Measurements from ENCODE around the gene SYT7. TPM values are rescaled to one million over a fixed set of nuclear protein-coding genes. Genes with fewer than 3 reads are reported as not detected.

SYT7 gene
- total and polyA plus RNA-seq, 10 of the 15 experiments (the other 5 are each of a cell fraction or from before 2014, with no cell fraction given) = not detected

GRCh38 chr11:61488651-61489291 lies 92.1 kb downstream of the SYT7 start:
- ATAC-seq (no peak), FAIRE-seq (no peak), DNase-seq (ENCODE audit: low read depth, low spot score) (no peak)
- Histone ChIP-seq H4K20me1 (ENCODE audit: control insufficient read depth, insufficient read depth) (no peaks in the 10 kb centered on the region), H3K36me3 (ENCODE audit: control insufficient read depth in 2 of 2, insufficient read depth in 2 of 2, low read length in 1 of 2) (no peaks in the 10 kb centered on the region), H3K4me2 (ENCODE audit: control insufficient read depth, insufficient read depth) (no peak overlapping the region), H3K4me3 (no peak overlapping the region), H2AFZ (ENCODE audit: control insufficient read depth, low read depth, low read length) (no peak overlapping the region), H3K4me1 (ENCODE audit: control insufficient read depth, insufficient read depth, low read length) (no peaks in the 10 kb centered on the region), H3K9ac (ENCODE audit: control insufficient read depth, insufficient read depth, low read length) (no peak overlapping the region), H3K9me3 (replicated peaks; ENCODE audit: control insufficient read depth, insufficient read depth, low read length) (no peaks in the 10 kb centered on the region), H3K79me2 (ENCODE audit: control insufficient read depth, insufficient read depth, low read length) (no peaks in the 10 kb centered on the region), H3K27ac (ENCODE audit: control insufficient read depth, insufficient read depth) (no peak overlapping the region), H3K27me3 (replicated peaks in 1 of 2; ENCODE audit: control insufficient read depth in 2 of 2, insufficient read depth in 2 of 2, low read length in 1 of 2) (no peaks in the 10 kb centered on the region)
- RAD21 ChIA-PET (ENCODE audit: unreplicated experiment) = no interaction called here
- WGBS (ENCODE audit: insufficient coverage, insufficient replicate concordance, low lambda C conversion rate, missing lambda C conversion rate) = 58% methylated on average over 19 of the region's 19 CpGs
- SMC1A ChIA-PET (ENCODE audit: uncharacterized antibody, unreplicated experiment) = no interaction called here
- intact Hi-C loops (cut with micrococcal nuclease; ENCODE audit: unreplicated experiment) (no loop called here), in situ Hi-C loops (cut with MboI) (no loop called here)
- CTCF ChIA-PET = interaction anchor here (1.6 kb wide), 1 partner anchor 28 kb away, joined by 7 read pairs; no protein-coding TSS in a partner anchor
- no peak for TF ChIP-seq EP300 (IDR thresholded peaks at IDR 0.05; ENCODE audit: borderline replicate concordance in 1 of 2, control insufficient read depth in 1 of 2, low read depth in 2 of 2, low read length in 2 of 2)
- TF ChIP-seq SMARCA5 (IDR thresholded peaks at IDR 0.05) = no peak
- no peak for TF ChIP-seq KLF5 (IDR thresholded peaks at IDR 0.05; ENCODE audit: partially characterized antibody)
- TF ChIP-seq JUND (IDR thresholded peaks at IDR 0.05; ENCODE audit: low read depth, low read length) = no peak
- TF ChIP-seq TCF3 (IDR thresholded peaks at IDR 0.05; ENCODE audit: borderline replicate concordance, insufficient read depth, low read depth, low read length) = no peak
- TF ChIP-seq WRNIP1 (IDR thresholded peaks at IDR 0.05; ENCODE audit: borderline replicate concordance, low read depth, low read length) = no peak
- TF ChIP-seq YBX1 (IDR thresholded peaks at IDR 0.05) = no peak
- no peak for TF ChIP-seq SIN3A (IDR thresholded peaks at IDR 0.05; ENCODE audit: low read depth, low read length)
- TF ChIP-seq SMC3 (IDR thresholded peaks at IDR 0.05; ENCODE audit: borderline replicate concordance, low read length) = no peak
- TF ChIP-seq, protein P1, sequence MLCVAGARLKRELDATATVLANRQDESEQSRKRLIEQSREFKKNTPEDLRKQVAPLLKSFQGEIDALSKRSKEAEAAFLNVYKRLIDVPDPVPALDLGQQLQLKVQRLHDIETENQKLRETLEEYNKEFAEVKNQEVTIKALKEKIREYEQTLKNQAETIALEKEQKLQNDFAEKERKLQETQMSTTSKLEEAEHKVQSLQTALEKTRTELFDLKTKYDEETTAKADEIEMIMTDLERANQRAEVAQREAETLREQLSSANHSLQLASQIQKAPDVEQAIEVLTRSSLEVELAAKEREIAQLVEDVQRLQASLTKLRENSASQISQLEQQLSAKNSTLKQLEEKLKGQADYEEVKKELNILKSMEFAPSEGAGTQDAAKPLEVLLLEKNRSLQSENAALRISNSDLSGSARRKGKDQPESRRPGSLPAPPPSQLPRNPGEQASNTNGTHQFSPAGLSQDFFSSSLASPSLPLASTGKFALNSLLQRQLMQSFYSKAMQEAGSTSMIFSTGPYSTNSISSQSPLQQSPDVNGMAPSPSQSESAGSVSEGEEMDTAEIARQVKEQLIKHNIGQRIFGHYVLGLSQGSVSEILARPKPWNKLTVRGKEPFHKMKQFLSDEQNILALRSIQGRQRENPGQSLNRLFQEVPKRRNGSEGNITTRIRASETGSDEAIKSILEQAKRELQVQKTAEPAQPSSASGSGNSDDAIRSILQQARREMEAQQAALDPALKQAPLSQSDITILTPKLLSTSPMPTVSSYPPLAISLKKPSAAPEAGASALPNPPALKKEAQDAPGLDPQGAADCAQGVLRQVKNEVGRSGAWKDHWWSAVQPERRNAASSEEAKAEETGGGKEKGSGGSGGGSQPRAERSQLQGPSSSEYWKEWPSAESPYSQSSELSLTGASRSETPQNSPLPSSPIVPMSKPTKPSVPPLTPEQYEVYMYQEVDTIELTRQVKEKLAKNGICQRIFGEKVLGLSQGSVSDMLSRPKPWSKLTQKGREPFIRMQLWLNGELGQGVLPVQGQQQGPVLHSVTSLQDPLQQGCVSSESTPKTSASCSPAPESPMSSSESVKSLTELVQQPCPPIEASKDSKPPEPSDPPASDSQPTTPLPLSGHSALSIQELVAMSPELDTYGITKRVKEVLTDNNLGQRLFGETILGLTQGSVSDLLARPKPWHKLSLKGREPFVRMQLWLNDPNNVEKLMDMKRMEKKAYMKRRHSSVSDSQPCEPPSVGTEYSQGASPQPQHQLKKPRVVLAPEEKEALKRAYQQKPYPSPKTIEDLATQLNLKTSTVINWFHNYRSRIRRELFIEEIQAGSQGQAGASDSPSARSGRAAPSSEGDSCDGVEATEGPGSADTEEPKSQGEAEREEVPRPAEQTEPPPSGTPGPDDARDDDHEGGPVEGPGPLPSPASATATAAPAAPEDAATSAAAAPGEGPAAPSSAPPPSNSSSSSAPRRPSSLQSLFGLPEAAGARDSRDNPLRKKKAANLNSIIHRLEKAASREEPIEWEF (IDR thresholded peaks at IDR 0.05; ENCODE audit: insufficient replicate concordance, low read depth, low read length) = no peak
- no peak for TF ChIP-seq NFYA (IDR thresholded peaks at IDR 0.05; ENCODE audit: borderline replicate concordance, low read depth, low read length)
- no peak for TF ChIP-seq ZSCAN29 (IDR thresholded peaks at IDR 0.05)
- TF ChIP-seq BHLHE40 (IDR thresholded peaks at IDR 0.05; ENCODE audit: borderline replicate concordance in 1 of 2, low read depth in 2 of 2, low read length in 1 of 2) = no peak
- no peak for TF ChIP-seq CHD4 (IDR thresholded peaks at IDR 0.05)
- TF ChIP-seq, protein P2, sequence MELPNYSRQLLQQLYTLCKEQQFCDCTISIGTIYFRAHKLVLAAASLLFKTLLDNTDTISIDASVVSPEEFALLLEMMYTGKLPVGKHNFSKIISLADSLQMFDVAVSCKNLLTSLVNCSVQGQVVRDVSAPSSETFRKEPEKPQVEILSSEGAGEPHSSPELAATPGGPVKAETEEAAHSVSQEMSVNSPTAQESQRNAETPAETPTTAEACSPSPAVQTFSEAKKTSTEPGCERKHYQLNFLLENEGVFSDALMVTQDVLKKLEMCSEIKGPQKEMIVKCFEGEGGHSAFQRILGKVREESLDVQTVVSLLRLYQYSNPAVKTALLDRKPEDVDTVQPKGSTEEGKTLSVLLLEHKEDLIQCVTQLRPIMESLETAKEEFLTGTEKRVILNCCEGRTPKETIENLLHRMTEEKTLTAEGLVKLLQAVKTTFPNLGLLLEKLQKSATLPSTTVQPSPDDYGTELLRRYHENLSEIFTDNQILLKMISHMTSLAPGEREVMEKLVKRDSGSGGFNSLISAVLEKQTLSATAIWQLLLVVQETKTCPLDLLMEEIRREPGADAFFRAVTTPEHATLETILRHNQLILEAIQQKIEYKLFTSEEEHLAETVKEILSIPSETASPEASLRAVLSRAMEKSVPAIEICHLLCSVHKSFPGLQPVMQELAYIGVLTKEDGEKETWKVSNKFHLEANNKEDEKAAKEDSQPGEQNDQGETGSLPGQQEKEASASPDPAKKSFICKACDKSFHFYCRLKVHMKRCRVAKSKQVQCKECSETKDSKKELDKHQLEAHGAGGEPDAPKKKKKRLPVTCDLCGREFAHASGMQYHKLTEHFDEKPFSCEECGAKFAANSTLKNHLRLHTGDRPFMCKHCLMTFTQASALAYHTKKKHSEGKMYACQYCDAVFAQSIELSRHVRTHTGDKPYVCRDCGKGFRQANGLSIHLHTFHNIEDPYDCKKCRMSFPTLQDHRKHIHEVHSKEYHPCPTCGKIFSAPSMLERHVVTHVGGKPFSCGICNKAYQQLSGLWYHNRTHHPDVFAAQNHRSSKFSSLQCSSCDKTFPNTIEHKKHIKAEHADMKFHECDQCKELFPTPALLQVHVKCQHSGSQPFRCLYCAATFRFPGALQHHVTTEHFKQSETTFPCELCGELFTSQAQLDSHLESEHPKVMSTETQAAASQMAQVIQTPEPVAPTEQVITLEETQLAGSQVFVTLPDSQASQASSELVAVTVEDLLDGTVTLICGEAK (IDR thresholded peaks at IDR 0.05; ENCODE audit: borderline replicate concordance) = no peak
- no peak for TF ChIP-seq JUNB (IDR thresholded peaks at IDR 0.05)
- BruUV-seq (replicated peaks) = no TSS peak
- POLR2A ChIA-PET = no interaction called here

Measured in GM12878 (cell line).